B cell (primary cell): ENCODE data around the gene OLFM2. TPM values are rescaled to one million over a fixed set of nuclear protein-coding genes. Genes with fewer than 3 reads are reported as not detected.

ENCODE experiments used
- ATAC-seq: fragments of 200-7000 bp; cut with Tn5 transposase; one replicate; pipeline ENCODE4 v1.10.0; 2021; ENCODE audit warnings: low read depth, mild to moderate bottlenecking, moderate number of reproducible peaks, moderate library complexity
- CTCF ChIA-PET: fragments of 350-600 bp; sonication (Branson Sonifier 250); formaldehyde crosslinking; loops from one replicate; lab custom pipeline; 2021; ENCODE audit warnings: antibody characterized with exemption, inconsistent platforms; lab: Charles Lee
- POLR2A ChIA-PET: fragments of 350-600 bp; sonication (Branson Sonifier 250); formaldehyde crosslinking; loops from one replicate; lab custom pipeline; 2021; ENCODE audit warnings: antibody characterized with exemption; lab: Charles Lee
- DNase-seq: peaks from one replicate; pipeline ENCODE4 v3.0.0; 2013
- H2AFZ ChIP-seq: 2 replicates; pipeline ENCODE4 v1.6.1; 2012; ENCODE audit warnings: mild to moderate bottlenecking, low read depth, low read length; ENCODE audit not compliant: insufficient read depth, poor library complexity, severe bottlenecking
- H3K27ac ChIP-seq, 2 donors: 1 replicate in 1 of 2; 2 replicates in 1 of 2; pipeline ENCODE4 v1.5.1; 2012 to 2013; ENCODE audit warnings: low read length in 2 of 2, mild to moderate bottlenecking in 2 of 2, moderate library complexity in 1 of 2
- H3K27me3 ChIP-seq, 4 experiments: fragments of 200-600 bp in 1 of 4; sonication (generic) in 1 of 4; replicated peaks in 1 of 4; 1 replicate in 2 of 4; 2 replicates in 2 of 4; pipeline versions ENCODE4 v1.6.1 to v1.7.0; 2013 to 2016; ENCODE audit warnings: low read length in 3 of 4, mild to moderate bottlenecking in 2 of 4, mixed read lengths in 1 of 4, moderate library complexity in 1 of 4; ENCODE audit not compliant: insufficient read depth in 4 of 4, control insufficient read depth in 3 of 4; ENCODE audit errors: control extremely low read depth in 1 of 4
- H3K36me3 ChIP-seq, 2 experiments: replicated peaks in 1 of 2; 1 replicate in 1 of 2; 2 replicates in 1 of 2; pipeline versions ENCODE4 v1.6.1 to v1.7.1; 2013; ENCODE audit warnings: low read length in 1 of 2; ENCODE audit not compliant: insufficient read depth in 2 of 2, control insufficient read depth in 1 of 2; ENCODE audit errors: control extremely low read depth in 1 of 2, extremely low read depth in 1 of 2
- H3K4me1 ChIP-seq, 2 donors: fragments of 200-600 bp in 1 of 2; sonication (generic) in 1 of 2; 1 replicate in 1 of 2; 2 replicates in 1 of 2; pipeline versions ENCODE4 v1.5.1 to v1.6.1; 2013 to 2017; ENCODE audit warnings: low read length in 2 of 2; ENCODE audit not compliant: control insufficient read depth in 2 of 2, insufficient read depth in 2 of 2
- H3K4me2 ChIP-seq: replicated peaks from 2 replicates; pipeline ENCODE3; 2012; ENCODE audit warnings: mild to moderate bottlenecking, low read depth, low read length; ENCODE audit not compliant: poor library complexity, severe bottlenecking
- H3K4me3 ChIP-seq, 5 experiments: fragments of 200-600 bp in 1 of 5; sonication (generic) in 1 of 5; 1 replicate in 3 of 5; 2 replicates in 2 of 5; pipeline versions ENCODE4 v1.5.1 to v1.7.0; 2011 to 2016; ENCODE audit warnings: low read length in 4 of 5, mild to moderate bottlenecking in 4 of 5, low read depth in 2 of 5, control low read depth in 1 of 5, moderate library complexity in 1 of 5; ENCODE audit not compliant: insufficient read depth in 1 of 5; ENCODE audit errors: control extremely low read depth in 1 of 5, extremely low read depth in 1 of 5
- H3K79me2 ChIP-seq: fragments of 200-600 bp; sonication (generic); one replicate; pipeline ENCODE4 v1.6.0; 2016; ENCODE audit warnings: low read length; ENCODE audit not compliant: control insufficient read depth, insufficient read depth
- H3K9ac ChIP-seq: fragments of 200-600 bp; sonication (generic); 2 replicates; pipeline ENCODE4 v1.6.1; 2017; ENCODE audit warnings: mild to moderate bottlenecking, low read length, moderate library complexity
- H3K9me3 ChIP-seq, 3 donors: one replicate each; pipeline versions ENCODE4 v1.6.1 to v1.7.1; 2013; ENCODE audit warnings: low read length in 2 of 3; ENCODE audit not compliant: control insufficient read depth in 2 of 3, insufficient read depth in 1 of 3; ENCODE audit errors: control extremely low read depth in 1 of 3
- H4K20me1 ChIP-seq: 2 replicates; pipeline ENCODE4 v1.6.0; 2012; ENCODE audit warnings: mild to moderate bottlenecking, low read length; ENCODE audit not compliant: insufficient read depth, control insufficient read depth, poor library complexity, severe bottlenecking
- H3K27ac Mint-ChIP-seq: one replicate; pipeline ENCODE4 v1.8.0; 2021; ENCODE audit warnings: mixed read lengths
- H3K27me3 Mint-ChIP-seq: one replicate; pipeline ENCODE4 v1.8.0; 2021; ENCODE audit warnings: mixed read lengths
- H3K4me1 Mint-ChIP-seq: one replicate; pipeline ENCODE4 v1.8.0; 2021; ENCODE audit warnings: mixed read lengths
- H3K4me3 Mint-ChIP-seq: one replicate; pipeline ENCODE4 v1.8.0; 2021; ENCODE audit warnings: mixed read lengths
- H3K9me3 Mint-ChIP-seq: one replicate; pipeline ENCODE4 v1.8.0; 2022; ENCODE audit warnings: mixed read lengths; ENCODE audit not compliant: insufficient read depth
- CTCF ChIP-seq: fragments of 200-600 bp; IDR thresholded peaks from one replicate; pipeline ENCODE4 v1.8.0; 2022; ENCODE audit warnings: antibody characterized with exemption, mild to moderate bottlenecking
- EZH2 ChIP-seq: IDR thresholded peaks from 2 replicates; pipeline ENCODE4 v1.6.1; 2012; ENCODE audit warnings: borderline replicate concordance, low read depth, mild to moderate bottlenecking, moderate library complexity, low read length; ENCODE audit not compliant: insufficient read depth, poor library complexity, severe bottlenecking
- WGBS: methylation state at CpG from one replicate; pipeline ENCODE4 v1.1.5; 2013; ENCODE audit warnings: missing lambda C conversion rate; ENCODE audit not compliant: insufficient coverage; 5-methylcytosine and 5-hydroxymethylcytosine counted together
- intact Hi-C: fragments of 100-400 bp; cut with micrococcal nuclease; formaldehyde crosslinking; loops from one replicate; pipeline ENCODE4 v1.10.0; 2022
- polyA plus RNA-seq: library from polyadenylated mRNA; depleted of rRNA; stranded (reverse); fragments of >200 nt; gene quantifications from 2 replicates; pipeline ENCODE4 v1.2.3, GENCODE V29; 2012
- total RNA-seq, 2 donors: library from RNA; stranded (reverse); fragments of 120-200 nt in 1 of 2; gene quantifications; 1 replicate in 1 of 2; 2 replicates in 1 of 2; pipeline versions ENCODE4 v1.2.3 to v1.2.4, GENCODE V29; 2013 to 2022

Gene OLFM2
- total and polyA plus RNA-seq, 2 donors (not counting 1 experiment from before 2014, with no cell fraction given): 0.15 TPM; not detected in 1

- Histone ChIP-seq H3K79me2 (no peaks in the 10 kb centered on the region), H2AFZ (no peak overlapping the region), H3K36me3 (no peaks in the 10 kb centered on the region), H3K27ac (no peak overlapping the region), H4K20me1 (no peaks in the 10 kb centered on the region), H3K9ac (no peak overlapping the region), H3K4me1 (peaks cover 22 to 30% of the 10 kb centered on the region in 2 donors), H3K9me3 (peaks cover 0 to 27% (median 4%) of the 10 kb centered on the region in 3 donors), H3K4me3 (no peak overlapping the region), H3K27me3 (peaks cover 0 to 60% (median 34%) of the 10 kb centered on the region in 4 experiments), H3K4me2 (no peak overlapping the region)
- H3K27ac Mint-ChIP-seq: no peak overlapping the region
- no peak overlapping the region for H3K4me3 Mint-ChIP-seq
- WGBS: 9% methylated on average over 14 of the region's 23 CpGs
- ChIA-PET POLR2A (no interaction called here), CTCF (interaction anchor here (0.8 to 4.7 kb wide), 3 partner anchors 93 to 458 kb away, joined by 3 to 41 read pairs (median 3); no protein-coding TSS in a partner anchor)
- DNase-seq (peak; percentile 84), ATAC-seq (peak; percentile 82)
- H3K27me3 Mint-ChIP-seq: peaks cover 51% of the 10 kb centered on the region
- intact Hi-C loops: loop anchor here (1.0 to 10.0 kb wide), 3 partner anchors 260 to 333 kb away; partner anchors contain the start of gene DNMT1
- H3K9me3 Mint-ChIP-seq: no peaks in the 10 kb centered on the region
- TF ChIP-seq CTCF (peak; percentile 89), EZH2 (no peak)
- peaks cover 26% of the 10 kb centered on the region for H3K4me1 Mint-ChIP-seq
These were observed 2.0 kb downstream of the OLFM2 start for GRCh38 chr19:9934132-9934950.
